Panc1 (cell line): ENCODE measurements around the gene FAF1. TPM values are rescaled to one million over a fixed set of nuclear protein-coding genes. Genes with fewer than 3 reads are reported as not detected.

Source experiments
- ATAC-seq: fragments of 200-7000 bp; cut with Tn5 transposase; 2 replicates; pipeline ENCODE4 v1.9.1; 2020; ENCODE audit warnings: mild to moderate bottlenecking, moderate library complexity
- BruUV-seq: library from RNA; stranded (reverse); fragments of 400-500 nt; replicated peaks from 2 replicates; lab custom pipeline; 2021; lab: Mats Ljungman, UMichigan
- CTCF ChIA-PET: fragments of 300-600 bp; sonication (Branson Sonifier 250); formaldehyde crosslinking; loops from one replicate; lab custom pipeline; 2022; ENCODE audit warnings: antibody characterized with exemption; lab: Charles Lee
- POLR2A ChIA-PET: fragments of 300-600 bp; sonication (Branson Sonifier 250); formaldehyde crosslinking; loops from one replicate; lab custom pipeline; 2022; ENCODE audit warnings: antibody characterized with exemption; lab: Charles Lee
- DNase-seq: peaks from one replicate; pipeline ENCODE4 v3.0.0-alpha.2; 2010; ENCODE audit warnings: low read depth, low spot score
- H3K27ac ChIP-seq: 2 replicates; pipeline ENCODE4 v1.5.1; 2011; ENCODE audit warnings: mild to moderate bottlenecking, low read length, inconsistent platforms
- H3K27me3 ChIP-seq: fragments of 200-500 bp; sonication (Bioruptor generic); 2 replicates; pipeline ENCODE4 v1.6.0; 2014; ENCODE audit warnings: low read length, inconsistent platforms; ENCODE audit not compliant: control insufficient read depth, insufficient read depth
- H3K36me3 ChIP-seq: fragments of 200-500 bp; sonication (Bioruptor generic); 2 replicates; pipeline ENCODE4 v1.5.1; 2014; ENCODE audit warnings: inconsistent platforms, mild to moderate bottlenecking, low read length, moderate library complexity; ENCODE audit not compliant: control insufficient read depth, insufficient read depth
- H3K4me1 ChIP-seq: 2 replicates; pipeline ENCODE4 v1.5.1; 2011; ENCODE audit warnings: inconsistent platforms, mild to moderate bottlenecking, low read length, moderate library complexity; ENCODE audit not compliant: control insufficient read depth, insufficient read depth
- H3K4me3 ChIP-seq, 2 experiments: 2 replicates each; pipeline ENCODE4 v1.5.1; 2011 to 2012; ENCODE audit warnings: low read depth in 2 of 2, low read length in 2 of 2, mild to moderate bottlenecking in 2 of 2, inconsistent platforms in 1 of 2, moderate library complexity in 1 of 2
- H3K9me3 ChIP-seq: fragments of 200-500 bp; sonication (Bioruptor generic); 2 replicates; pipeline ENCODE4 v1.5.1; 2014; ENCODE audit warnings: low read depth, mild to moderate bottlenecking, inconsistent platforms, low read length, moderate library complexity; ENCODE audit not compliant: control insufficient read depth, insufficient read depth
- POLR2AphosphoS5 ChIP-seq: IDR thresholded peaks from 2 replicates; pipeline ENCODE4 v1.6.1; 2012; ENCODE audit warnings: mild to moderate bottlenecking, low read depth, low read length, moderate library complexity
- REST ChIP-seq, 2 experiments: IDR thresholded peaks; 2 replicates each; pipeline ENCODE4 v1.6.1; 2011 to 2012; ENCODE audit warnings: low read depth in 2 of 2, control low read depth in 1 of 2, low read length in 1 of 2, mild to moderate bottlenecking in 1 of 2, moderate library complexity in 1 of 2; ENCODE audit not compliant: insufficient read depth in 1 of 2
- SIN3A ChIP-seq: IDR thresholded peaks from 2 replicates; pipeline ENCODE4 v1.6.1; 2012; ENCODE audit warnings: low read depth, mild to moderate bottlenecking, low read length, moderate library complexity, borderline replicate concordance; ENCODE audit not compliant: insufficient read depth
- TCF7L2 ChIP-seq: IDR thresholded peaks from 2 replicates; pipeline ENCODE4 v1.6.1; 2011; ENCODE audit warnings: mild to moderate bottlenecking, low read depth, low read length, inconsistent platforms
- in situ Hi-C: cut with HindIII; loops from 2 replicates; pipeline ENCODE4 v1.10.0; 2016; ENCODE audit warnings: low sequenced_read_pairs, low pct_unique_long_range_greater_than_20kb
- intact Hi-C: fragments of 100-400 bp; cut with micrococcal nuclease; formaldehyde crosslinking; loops from one replicate; pipeline ENCODE4 v1.10.0; 2022; ENCODE audit not compliant: unreplicated experiment
- total RNA-seq: library from RNA; stranded (reverse); gene quantifications from one replicate; pipeline ENCODE4 v1.2.1, GENCODE V29; 2021; ENCODE audit not compliant: unreplicated experiment
- TF ChIP-seq, protein P1 (sequence below): fragments of 450-650 bp; IDR thresholded peaks from 2 replicates; pipeline ENCODE4 v1.5.1; 2017; ENCODE audit warnings: mild to moderate bottlenecking

FAF1 gene
- total RNA-seq, 1 experiment from 2014 or later: 101 TPM

- no peak for DNase-seq
- in situ Hi-C loops: no loop called here
Observed at GRCh38 chr1:50492142-50492541, 467.9 kb downstream of the FAF1 start.

DNA sequence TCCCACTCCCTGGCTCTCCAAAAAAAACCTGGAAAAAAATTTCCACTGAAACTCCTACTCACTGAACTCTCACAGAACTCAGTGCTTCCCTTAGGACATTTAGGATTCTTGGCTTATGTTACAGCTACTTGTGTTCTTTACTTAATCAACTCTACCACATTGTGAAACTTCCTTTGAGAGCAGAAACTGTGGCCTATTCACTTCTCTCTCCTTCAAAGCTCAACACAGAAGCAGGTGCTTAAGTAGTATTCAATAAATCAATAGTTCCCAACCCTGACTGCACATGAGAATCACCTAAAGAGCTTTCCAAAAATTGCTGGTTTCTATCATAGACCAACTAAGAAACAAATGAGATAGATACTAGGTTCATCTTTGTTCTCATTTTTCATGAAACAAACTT lies 468.9 kb downstream of the FAF1 start:
- CTCF ChIA-PET: no interaction called here
- BruUV-seq: no TSS peak
- no peak overlapping the region for H3K4me3 ChIP-seq
- in situ Hi-C loops (no loop called here), intact Hi-C loops (no loop called here)
- H3K27me3 ChIP-seq: no peaks in the 10 kb centered on the region
- ATAC-seq (no peak), DNase-seq (no peak)
- no peaks in the 10 kb centered on the region for H3K9me3 ChIP-seq
- no peaks in the 10 kb centered on the region; the same call in 1 of the 2 replicates for H3K36me3 ChIP-seq
- no peak overlapping the region for H3K27ac ChIP-seq
- TF ChIP-seq SIN3A (no peak), REST (IDR thresholded peaks at IDR 0.05; ENCODE audit: insufficient read depth in 1 of 2, low read depth in 2 of 2, low read length in 1 of 2) (no peak)
- TF ChIP-seq, protein P1, sequence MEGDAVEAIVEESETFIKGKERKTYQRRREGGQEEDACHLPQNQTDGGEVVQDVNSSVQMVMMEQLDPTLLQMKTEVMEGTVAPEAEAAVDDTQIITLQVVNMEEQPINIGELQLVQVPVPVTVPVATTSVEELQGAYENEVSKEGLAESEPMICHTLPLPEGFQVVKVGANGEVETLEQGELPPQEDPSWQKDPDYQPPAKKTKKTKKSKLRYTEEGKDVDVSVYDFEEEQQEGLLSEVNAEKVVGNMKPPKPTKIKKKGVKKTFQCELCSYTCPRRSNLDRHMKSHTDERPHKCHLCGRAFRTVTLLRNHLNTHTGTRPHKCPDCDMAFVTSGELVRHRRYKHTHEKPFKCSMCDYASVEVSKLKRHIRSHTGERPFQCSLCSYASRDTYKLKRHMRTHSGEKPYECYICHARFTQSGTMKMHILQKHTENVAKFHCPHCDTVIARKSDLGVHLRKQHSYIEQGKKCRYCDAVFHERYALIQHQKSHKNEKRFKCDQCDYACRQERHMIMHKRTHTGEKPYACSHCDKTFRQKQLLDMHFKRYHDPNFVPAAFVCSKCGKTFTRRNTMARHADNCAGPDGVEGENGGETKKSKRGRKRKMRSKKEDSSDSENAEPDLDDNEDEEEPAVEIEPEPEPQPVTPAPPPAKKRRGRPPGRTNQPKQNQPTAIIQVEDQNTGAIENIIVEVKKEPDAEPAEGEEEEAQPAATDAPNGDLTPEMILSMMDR: no peak
- no peaks in the 10 kb centered on the region for H3K4me1 ChIP-seq
- POLR2A ChIA-PET: no interaction called here

More at GRCh38 chr1:50492142-50492541, 467.9 kb downstream of the FAF1 start:
- Histone ChIP-seq H3K4me1 (no peaks in the 10 kb centered on the region), H3K9me3 (peaks cover 3% of the 10 kb centered on the region; the same call in 1 of the 2 replicates), H3K27ac (no peak overlapping the region), H3K27me3 (no peaks in the 10 kb centered on the region), H3K4me3 (no peak overlapping the region), H3K36me3 (no peaks in the 10 kb centered on the region; the same call in 1 of the 2 replicates)
- no TSS peak for BruUV-seq
- TF ChIP-seq REST (IDR thresholded peaks at IDR 0.05; ENCODE audit: insufficient read depth in 1 of 2, low read depth in 2 of 2, low read length in 1 of 2): no peak
- TF ChIP-seq POLR2AphosphoS5: no peak
- TF ChIP-seq, protein P1: no peak
- TF ChIP-seq SIN3A: no peak
- TF ChIP-seq TCF7L2: no peak
- intact Hi-C loops: no loop called here
- ATAC-seq: no peak
- POLR2A ChIA-PET: no interaction called here
- CTCF ChIA-PET: no interaction called here
